Esophagus muscularis mucosa (tissue), 4 donors: ENCODE data around the gene SOD3. TPM values are rescaled to one million over a fixed set of nuclear protein-coding genes. Genes with fewer than 3 reads are reported as not detected.

Experiments used
- DNase-seq: peaks from one replicate; pipeline ENCODE4 v3.0.0-alpha.2; 2017; ENCODE audit errors: extremely low spot score
- H3K27ac ChIP-seq, 4 donors: fragments of 200-600 bp; sonication (generic); replicated peaks in 1 of 4; 1 replicate in 3 of 4; 2 replicates in 1 of 4; pipeline ENCODE4 v1.5.1; 2016 to 2019; ENCODE audit warnings: mild to moderate bottlenecking in 1 of 4
- H3K27me3 ChIP-seq, 4 donors: fragments of 200-600 bp; sonication (generic); one replicate each; pipeline versions ENCODE4 v1.5.1 to v1.6.0; 2016 to 2019
- H3K36me3 ChIP-seq, 4 donors: fragments of 200-600 bp; sonication (generic); one replicate each; pipeline ENCODE4 v1.5.1; 2016 to 2019
- H3K4me1 ChIP-seq, 4 donors: fragments of 200-600 bp; sonication (generic); one replicate each; pipeline ENCODE4 v1.5.1; 2016 to 2019
- H3K4me3 ChIP-seq, 4 donors: fragments of 200-600 bp; sonication (generic); 1 replicate in 2 of 4; 2 replicates in 2 of 4; pipeline ENCODE4 v1.5.1; 2016 to 2019; ENCODE audit warnings: mild to moderate bottlenecking in 4 of 4, moderate library complexity in 1 of 4
- H3K9me3 ChIP-seq, 4 donors: fragments of 200-600 bp; sonication (generic); 1 replicate in 3 of 4; 2 replicates in 1 of 4; pipeline ENCODE4 v1.5.1; 2016 to 2019
- CTCF ChIP-seq, 3 experiments: fragments of 200-600 bp in 2 of 3; fragments of 450-650 bp in 1 of 3; sonication (generic) in 2 of 3; IDR thresholded peaks; one replicate each; pipeline ENCODE4 v1.5.1; 2017 to 2019; ENCODE audit warnings: antibody characterized with exemption in 3 of 3, mild to moderate bottlenecking in 2 of 3, moderate library complexity in 1 of 3
- EP300 ChIP-seq: sonication (generic); formaldehyde crosslinking; IDR thresholded peaks from one replicate; pipeline ENCODE4 v1.6.1; 2017; ENCODE audit warnings: antibody characterized with exemption
- POLR2A ChIP-seq: fragments of 450-650 bp; IDR thresholded peaks from one replicate; pipeline ENCODE4 v1.6.1; 2017; ENCODE audit warnings: antibody characterized with exemption, moderate library complexity, mild to moderate bottlenecking, low read depth
- POLR2AphosphoS5 ChIP-seq, 2 donors: sonication (generic); formaldehyde crosslinking; IDR thresholded peaks; one replicate each; pipeline ENCODE4 v1.6.1; 2017; ENCODE audit warnings: antibody characterized with exemption in 2 of 2
- WGBS: methylation state at CpG from one replicate; pipeline ENCODE4 v1.1.5; 2018; 5-methylcytosine and 5-hydroxymethylcytosine counted together
- intact Hi-C: fragments of 100-400 bp; cut with DNase I; formaldehyde crosslinking; loops from one replicate; pipeline ENCODE4 v1.15.1; 2023
- total RNA-seq, 4 donors: library from RNA; depleted of rRNA; stranded (reverse); fragments of >200 nt; gene quantifications; one replicate each; pipeline versions ENCODE4 v1.1.0 to v1.2.1, GENCODE V29; 2016

SOD3 gene
- total RNA-seq, 4 donors from 2014 or later, result 404 to 1,012 (median 570) TPM

GRCh38 chr4:24772952-24773351, 22.4 kb upstream of the SOD3 start:
- TF ChIP-seq EP300, result no peak
- TF ChIP-seq POLR2AphosphoS5 (IDR thresholded peaks at IDR 0.05), result no peak
- no peak for TF ChIP-seq POLR2A
- no peak for TF ChIP-seq CTCF (IDR thresholded peaks at IDR 0.05)
- Histone ChIP-seq H3K4me3 (no peak overlapping the region), H3K9me3 (no peaks in the 10 kb centered on the region), H3K4me1 (peaks cover 5 to 27% (median 22%) of the 10 kb centered on the region in 4 donors), H3K36me3 (no peaks in the 10 kb centered on the region), H3K27ac (no peak overlapping the region), H3K27me3 (no peaks in the 10 kb centered on the region)
- intact Hi-C loops, result no loop called here
- 98% methylated on average over 6 of the region's 6 CpGs for WGBS
- peak; percentile 7 for DNase-seq

GRCh38 chr4:24774452-24774851, 20.9 kb upstream of the SOD3 start:
- Histone ChIP-seq H3K9me3 (no peaks in the 10 kb centered on the region), H3K36me3 (no peaks in the 10 kb centered on the region), H3K27ac (no peak overlapping the region), H3K27me3 (no peaks in the 10 kb centered on the region), H3K4me1 (peaks cover 6 to 42% (median 37%) of the 10 kb centered on the region in 4 donors), H3K4me3 (no peak overlapping the region)
- WGBS, result 38% methylated on average over 2 of the region's 2 CpGs
- no peak for TF ChIP-seq CTCF (IDR thresholded peaks at IDR 0.05)
- TF ChIP-seq POLR2A, result no peak
- no peak for TF ChIP-seq EP300
- TF ChIP-seq POLR2AphosphoS5 (IDR thresholded peaks at IDR 0.05), result no peak
- no peak for DNase-seq
- intact Hi-C loops, result no loop called here

- no peaks in the 10 kb centered on the region for H3K9me3 ChIP-seq
- peaks cover 10 to 46% (median 43%) of the 10 kb centered on the region in 4 donors for H3K4me1 ChIP-seq
- no peaks in the 10 kb centered on the region for H3K27me3 ChIP-seq
- no peak overlapping the region for H3K4me3 ChIP-seq
- H3K36me3 ChIP-seq, result no peaks in the 10 kb centered on the region
- peak; percentile 7 for DNase-seq
- WGBS, result 79% methylated on average over 2 of the region's 2 CpGs
- intact Hi-C loops, result loop anchor here (5.0 kb wide), 1 partner anchor 38 kb away; no protein-coding TSS in a partner anchor
- no peak overlapping the region for H3K27ac ChIP-seq
- no peak for TF ChIP-seq EP300
- TF ChIP-seq POLR2AphosphoS5 (IDR thresholded peaks at IDR 0.05), result no peak
- no peak for TF ChIP-seq CTCF (IDR thresholded peaks at IDR 0.05)
- no peak for TF ChIP-seq POLR2A
Observed at GRCh38 chr4:24775032-24775605, 20.3 kb upstream of the SOD3 start.

DNA sequence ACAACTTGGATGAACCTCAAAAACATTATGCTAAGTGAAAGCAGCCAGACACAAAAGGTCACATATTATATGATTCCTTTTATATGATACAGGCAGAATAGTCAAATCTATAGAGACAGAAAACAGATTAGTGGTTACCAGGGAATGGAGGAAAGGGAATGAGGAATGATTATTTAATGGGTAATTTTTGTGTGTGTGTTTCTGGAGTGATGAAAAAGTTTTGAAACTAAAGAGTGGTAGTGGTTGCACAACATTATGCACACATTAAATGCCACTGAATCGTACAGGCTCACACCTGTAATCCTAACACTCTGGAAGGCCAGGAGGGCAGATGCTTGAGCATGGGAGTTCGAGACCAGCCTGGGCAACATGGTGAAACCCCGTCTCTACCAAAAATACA, 19.6 kb upstream of the SOD3 start:
- no peak for TF ChIP-seq POLR2AphosphoS5 (IDR thresholded peaks at IDR 0.05)
- no peak for TF ChIP-seq CTCF (IDR thresholded peaks at IDR 0.05)
- TF ChIP-seq EP300, result no peak
- TF ChIP-seq POLR2A, result no peak
- H3K27ac ChIP-seq, result no peak overlapping the region
- no peaks in the 10 kb centered on the region for H3K36me3 ChIP-seq
- intact Hi-C loops, result loop anchor here (5.0 kb wide), 1 partner anchor 38 kb away; no protein-coding TSS in a partner anchor
- no peaks in the 10 kb centered on the region for H3K27me3 ChIP-seq
- H3K4me1 ChIP-seq, result peaks cover 14 to 46% (median 43%) of the 10 kb centered on the region in 4 donors
- 94% methylated on average over 3 of the region's 3 CpGs for WGBS
- no peak overlapping the region for H3K4me3 ChIP-seq
- H3K9me3 ChIP-seq, result no peaks in the 10 kb centered on the region
- DNase-seq, result peak; percentile 55
